Measurements from ENCODE around the gene DOCK4.

DNA sequence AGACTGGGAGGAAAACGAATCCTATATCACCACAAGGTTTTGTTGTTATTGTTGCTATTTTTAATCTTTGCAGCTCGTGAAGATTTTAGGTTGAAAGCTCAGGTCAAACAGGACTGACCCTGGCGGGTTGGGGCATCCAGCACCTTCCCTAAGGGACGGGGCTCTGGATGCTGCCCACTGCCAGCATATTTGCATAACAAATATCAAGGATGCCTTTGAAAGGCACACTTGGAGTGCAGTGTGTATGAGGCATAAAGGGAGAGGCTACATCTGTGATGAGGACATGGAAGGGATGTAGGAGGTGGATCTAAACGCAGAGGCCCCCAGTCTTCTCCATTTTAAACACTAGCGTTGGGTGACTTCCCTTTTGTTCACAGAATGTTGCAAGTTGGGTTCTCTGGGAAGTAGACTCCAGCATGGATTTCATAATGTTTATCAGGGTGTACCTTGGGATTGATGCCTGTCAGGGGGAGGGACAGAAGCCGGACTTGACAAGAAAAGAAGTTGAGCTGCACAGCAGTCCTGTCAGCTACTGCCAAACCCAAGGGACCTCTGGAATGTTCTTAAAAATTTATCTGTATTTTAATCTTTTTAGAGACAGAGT is 462.9 kb downstream of the DOCK4 start:
- TF ChIP-seq, protein P1, sequence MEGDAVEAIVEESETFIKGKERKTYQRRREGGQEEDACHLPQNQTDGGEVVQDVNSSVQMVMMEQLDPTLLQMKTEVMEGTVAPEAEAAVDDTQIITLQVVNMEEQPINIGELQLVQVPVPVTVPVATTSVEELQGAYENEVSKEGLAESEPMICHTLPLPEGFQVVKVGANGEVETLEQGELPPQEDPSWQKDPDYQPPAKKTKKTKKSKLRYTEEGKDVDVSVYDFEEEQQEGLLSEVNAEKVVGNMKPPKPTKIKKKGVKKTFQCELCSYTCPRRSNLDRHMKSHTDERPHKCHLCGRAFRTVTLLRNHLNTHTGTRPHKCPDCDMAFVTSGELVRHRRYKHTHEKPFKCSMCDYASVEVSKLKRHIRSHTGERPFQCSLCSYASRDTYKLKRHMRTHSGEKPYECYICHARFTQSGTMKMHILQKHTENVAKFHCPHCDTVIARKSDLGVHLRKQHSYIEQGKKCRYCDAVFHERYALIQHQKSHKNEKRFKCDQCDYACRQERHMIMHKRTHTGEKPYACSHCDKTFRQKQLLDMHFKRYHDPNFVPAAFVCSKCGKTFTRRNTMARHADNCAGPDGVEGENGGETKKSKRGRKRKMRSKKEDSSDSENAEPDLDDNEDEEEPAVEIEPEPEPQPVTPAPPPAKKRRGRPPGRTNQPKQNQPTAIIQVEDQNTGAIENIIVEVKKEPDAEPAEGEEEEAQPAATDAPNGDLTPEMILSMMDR (IDR thresholded peaks at IDR 0.05), result no peak
- TF ChIP-seq POLR2A (IDR thresholded peaks at IDR 0.05), result no peak
